ENCODE results near the gene MYO16.

DNA sequence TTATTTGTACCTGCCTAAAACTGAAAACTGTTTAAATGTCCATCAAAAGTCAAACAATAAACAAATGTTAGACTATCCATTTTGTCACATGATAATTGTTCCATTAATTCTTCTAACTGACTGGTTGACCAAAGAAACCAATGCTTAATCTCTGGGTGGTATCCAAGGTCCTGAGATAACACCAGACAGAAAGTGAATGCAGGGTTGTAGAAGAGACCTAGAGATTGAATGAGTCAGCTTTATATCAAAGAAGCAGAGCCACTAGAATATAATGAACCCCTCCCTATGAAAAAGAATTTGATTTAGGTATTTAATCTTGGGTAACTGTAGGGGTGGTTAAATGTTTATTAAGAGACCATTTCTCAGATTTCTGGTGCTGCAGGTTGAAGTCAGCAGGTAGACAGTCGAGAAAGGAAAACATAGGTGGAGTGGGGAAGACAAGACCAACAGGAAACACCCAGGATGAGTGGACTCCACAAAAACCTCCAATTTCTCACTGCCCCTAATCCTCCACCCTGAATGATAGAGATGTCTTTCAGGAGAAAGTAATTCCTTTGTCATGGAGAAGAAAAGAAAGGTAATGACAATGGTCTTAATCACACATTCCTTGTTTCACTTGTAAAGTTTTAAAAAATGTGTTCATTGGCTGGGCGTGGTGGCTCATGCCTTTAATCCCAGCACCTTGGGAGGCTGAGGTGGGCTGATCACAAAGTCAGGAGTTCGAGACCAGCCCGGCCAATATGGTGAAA lies 620.5 kb downstream of the MYO16 start:
- TF ChIP-seq, protein P1, sequence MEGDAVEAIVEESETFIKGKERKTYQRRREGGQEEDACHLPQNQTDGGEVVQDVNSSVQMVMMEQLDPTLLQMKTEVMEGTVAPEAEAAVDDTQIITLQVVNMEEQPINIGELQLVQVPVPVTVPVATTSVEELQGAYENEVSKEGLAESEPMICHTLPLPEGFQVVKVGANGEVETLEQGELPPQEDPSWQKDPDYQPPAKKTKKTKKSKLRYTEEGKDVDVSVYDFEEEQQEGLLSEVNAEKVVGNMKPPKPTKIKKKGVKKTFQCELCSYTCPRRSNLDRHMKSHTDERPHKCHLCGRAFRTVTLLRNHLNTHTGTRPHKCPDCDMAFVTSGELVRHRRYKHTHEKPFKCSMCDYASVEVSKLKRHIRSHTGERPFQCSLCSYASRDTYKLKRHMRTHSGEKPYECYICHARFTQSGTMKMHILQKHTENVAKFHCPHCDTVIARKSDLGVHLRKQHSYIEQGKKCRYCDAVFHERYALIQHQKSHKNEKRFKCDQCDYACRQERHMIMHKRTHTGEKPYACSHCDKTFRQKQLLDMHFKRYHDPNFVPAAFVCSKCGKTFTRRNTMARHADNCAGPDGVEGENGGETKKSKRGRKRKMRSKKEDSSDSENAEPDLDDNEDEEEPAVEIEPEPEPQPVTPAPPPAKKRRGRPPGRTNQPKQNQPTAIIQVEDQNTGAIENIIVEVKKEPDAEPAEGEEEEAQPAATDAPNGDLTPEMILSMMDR (IDR thresholded peaks at IDR 0.05): no peak
- TF ChIP-seq POLR2A (IDR thresholded peaks at IDR 0.05): no peak
- no peak for TF ChIP-seq EP300 (IDR thresholded peaks at IDR 0.05)

Data from tibial nerve (tissue), 4 donors.